Dedifferentiated amniotic fluid mesenchymal stem cell (primary cell): ENCODE results near the gene NCSTN.
A peak's percentile ranks its signal among the peaks of the same experiment; 100 is the strongest.
"Not testable (repeated sequence)": the region's sequence is repeated elsewhere in the genome, so short reads cannot be mapped to it uniquely, and the experiment has no call there.

Source experiments
- DNase-seq: peaks from one replicate; pipeline ENCODE4 v3.0.0-alpha.2; 2016; ENCODE audit errors: extremely low spot score

The NCSTN gene

DNA sequence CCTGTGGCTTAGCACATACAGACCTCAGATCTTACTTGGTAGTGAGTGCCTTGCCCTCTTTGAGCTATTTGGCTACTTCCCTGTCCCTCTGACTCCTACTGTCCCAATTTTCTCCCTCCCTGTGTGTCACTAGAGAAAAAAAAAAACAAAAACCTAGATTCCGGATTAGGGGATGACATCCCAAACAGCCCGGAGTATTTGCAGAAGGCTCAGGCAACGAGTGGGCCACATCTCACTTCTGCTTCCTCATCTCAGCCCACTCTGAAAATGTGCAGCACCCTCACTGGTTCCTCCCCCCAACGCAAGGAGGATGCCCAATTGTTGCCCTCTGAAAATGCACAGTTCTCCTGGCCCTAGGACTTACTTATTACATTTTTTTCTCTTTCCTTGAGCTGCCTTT is 28.6 kb downstream of the NCSTN start:
- no peak for DNase-seq

DNA sequence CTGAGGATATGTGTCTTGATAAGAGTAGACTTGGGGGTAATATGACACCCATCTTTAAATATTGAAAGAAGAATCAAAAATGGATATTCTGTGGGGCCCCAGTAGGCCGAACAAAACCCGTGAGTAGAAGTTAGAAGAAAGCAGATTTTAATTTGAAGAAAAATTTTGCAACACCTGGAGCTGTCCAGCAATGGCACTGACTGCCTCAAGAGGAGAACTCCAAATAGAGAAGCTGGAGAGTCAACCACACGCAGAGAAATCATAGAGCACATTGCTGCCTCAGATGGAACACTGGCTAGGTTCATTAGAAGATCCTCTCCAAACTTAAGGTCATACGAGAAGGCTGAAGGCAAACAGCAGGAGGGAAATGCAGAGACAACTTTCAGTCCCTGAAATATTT is 30.5 kb downstream of the NCSTN start:
- no peak for DNase-seq

DNA sequence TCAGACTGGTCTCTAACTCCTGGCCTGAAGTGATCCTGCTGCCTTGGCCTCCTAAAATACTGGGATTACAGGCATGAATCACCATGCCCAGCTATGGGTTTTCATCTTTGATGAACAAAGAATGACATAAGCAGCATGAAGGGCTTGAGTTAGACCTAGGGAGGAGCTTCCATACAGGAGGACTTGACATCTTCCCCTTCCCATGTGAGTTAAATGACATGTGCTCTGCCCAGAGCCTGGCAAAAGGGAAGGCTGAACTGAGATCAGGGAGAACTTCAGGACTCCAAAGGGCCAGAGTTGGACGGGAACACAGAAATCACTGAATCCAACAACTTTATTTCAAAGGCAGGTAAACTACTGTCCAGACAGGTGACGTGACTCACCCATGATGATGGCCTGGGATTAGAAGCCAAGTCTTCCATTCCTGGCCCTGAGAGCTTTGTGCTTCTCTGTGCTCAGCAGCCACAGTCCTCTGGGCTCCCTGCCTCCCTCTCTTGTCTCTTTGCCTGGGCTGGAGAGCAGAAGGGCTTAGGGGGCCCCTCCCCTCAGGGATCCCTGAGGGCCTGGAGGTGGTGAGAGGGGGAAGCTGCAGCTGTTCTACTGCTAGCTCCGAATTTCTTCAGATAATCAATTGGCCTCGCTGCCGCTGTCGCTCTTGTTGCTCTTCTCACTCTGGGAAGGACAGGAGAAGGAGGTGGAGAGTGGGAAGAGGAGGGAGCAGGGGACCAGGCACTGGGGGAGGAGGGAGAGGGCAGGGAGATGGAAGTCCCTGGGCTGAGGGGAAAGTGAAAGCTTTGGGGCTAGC is 31.3 kb downstream of the NCSTN start:
- no peak for DNase-seq

DNA sequence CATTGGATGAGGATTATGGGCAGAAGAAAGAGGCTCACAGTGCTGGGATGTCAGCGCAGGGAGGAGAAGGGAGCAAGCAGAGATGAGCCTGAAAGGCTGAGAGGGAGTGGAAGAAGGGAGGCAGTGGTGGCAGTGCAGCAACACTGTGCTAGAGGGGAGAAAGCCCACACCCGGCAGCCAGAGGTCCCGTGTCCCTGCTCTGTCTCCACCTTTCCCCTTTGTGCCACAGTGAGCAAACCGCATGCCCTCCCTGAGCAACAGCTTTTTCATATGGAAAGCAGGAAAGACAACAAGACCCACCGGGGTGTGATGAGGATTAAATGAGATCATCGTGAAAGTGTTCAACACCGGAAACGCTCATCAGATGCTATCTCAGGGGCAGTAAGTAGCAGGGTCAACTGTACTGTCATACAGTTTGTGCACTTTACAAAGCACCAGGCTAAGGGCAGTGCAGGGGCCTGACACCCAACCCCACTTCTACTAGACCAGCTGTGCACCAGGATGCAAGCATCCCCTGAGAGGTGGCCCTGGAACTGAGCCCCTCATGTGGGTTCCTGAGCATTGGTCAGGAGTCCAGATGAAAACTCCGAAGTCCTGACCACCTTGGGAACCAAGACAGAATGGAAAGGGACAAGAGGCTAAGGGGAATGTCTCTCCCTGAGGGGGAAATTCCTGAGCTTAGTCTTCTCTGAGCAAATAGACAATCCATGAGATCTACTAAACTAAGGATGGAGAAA is 32.8 kb downstream of the NCSTN start:
- no peak for DNase-seq

DNA sequence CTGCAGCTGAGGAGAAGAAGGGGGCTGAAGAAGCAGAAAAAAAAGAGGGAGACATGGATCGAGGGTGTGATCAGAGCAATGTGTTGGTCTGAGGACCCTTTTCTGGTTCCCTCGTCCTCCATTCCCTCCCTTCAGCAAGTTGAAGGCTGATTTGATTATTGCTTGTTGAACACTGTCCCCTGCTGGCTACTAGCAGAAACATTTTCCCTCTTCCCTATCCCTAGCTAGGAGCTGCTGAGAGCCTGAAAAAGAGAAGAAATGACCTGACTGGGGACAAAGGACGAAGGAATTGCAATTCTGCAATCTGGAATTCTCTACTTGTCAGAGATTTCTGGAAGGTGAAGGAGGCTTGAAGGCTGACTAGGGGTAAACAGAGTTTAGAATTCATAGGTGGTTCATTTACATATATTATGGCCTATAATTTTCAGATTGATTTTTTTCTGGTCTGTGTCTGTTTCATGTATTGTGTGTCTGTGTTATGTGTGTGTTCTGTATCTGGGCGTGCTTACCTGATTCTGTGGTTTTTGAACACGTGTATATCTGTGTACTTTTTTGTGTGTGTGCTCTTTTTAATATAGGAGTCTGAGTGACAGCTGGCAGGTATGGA is 33.4 kb downstream of the NCSTN start:
- peak; percentile 60 for DNase-seq

DNA sequence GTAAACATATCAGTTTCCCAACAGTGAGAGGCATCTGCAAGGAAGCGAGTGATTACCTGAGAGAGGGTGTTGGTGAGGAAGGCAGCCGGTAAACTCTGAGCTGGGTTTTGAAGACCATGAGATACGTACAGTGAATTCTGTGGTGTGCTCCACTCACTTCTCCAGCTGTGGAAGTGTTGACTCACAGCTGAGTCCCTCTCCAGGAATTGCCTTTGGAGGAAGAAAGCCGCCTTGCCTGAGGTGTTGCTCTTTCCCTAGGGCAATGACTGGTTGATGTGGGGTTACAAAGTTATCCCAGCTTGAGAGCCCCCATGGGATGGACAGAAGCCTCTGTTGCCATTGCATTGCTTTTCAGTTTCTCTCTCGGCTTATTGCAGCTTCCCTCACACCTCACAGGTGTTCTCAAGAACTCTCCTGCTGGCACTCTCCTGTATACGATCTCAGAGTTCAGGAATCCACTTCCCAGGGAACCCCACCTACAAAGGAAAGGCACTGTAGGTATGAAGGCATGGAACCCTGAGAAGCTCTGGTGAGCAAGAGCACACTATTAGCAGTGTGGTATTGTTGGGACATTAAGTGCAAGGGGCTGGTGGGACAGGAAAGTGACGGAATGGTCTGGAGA is 34.5 kb downstream of the NCSTN start:
- peak; percentile 18 for DNase-seq

DNA sequence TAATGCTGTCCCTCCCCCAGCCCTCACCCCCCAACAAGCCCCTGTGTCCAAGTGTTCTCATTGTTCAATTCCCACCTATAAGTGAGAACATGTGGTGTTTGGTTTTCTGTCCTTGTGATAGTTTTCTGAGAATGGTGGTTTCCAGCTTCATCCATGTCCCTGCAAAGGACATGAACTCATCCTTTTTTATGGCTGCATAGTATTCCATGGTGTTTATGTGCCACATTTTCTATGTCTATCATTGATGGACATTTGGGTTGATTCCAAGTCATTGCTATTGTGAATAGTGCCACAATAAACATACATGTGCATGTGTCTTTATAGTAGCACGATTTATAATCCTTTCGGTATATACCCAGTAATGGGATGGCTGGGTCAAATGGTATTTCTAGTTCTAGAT is 41.6 kb downstream of the NCSTN start:
- not testable (repeated sequence) for DNase-seq

DNA sequence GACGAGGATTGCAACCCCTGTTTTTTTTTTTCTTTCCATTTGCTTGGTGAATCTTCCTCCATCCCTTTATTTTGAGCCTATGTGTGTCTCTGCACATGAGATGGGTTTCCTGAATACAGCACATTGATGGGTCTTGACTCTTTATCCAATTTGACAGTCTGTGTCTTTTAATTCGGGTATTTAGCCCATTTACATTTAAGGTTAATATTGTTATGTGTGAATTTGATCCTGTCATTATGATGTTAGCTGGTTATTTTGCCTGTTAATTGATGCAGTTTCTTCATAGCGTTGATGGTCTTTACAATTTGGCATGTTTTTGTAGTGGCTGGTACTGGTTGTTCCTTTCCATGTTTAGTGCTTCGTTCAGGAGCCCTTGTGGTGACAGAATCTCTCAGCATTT is 45.2 kb downstream of the NCSTN start:
- DNase-seq: not testable (repeated sequence)

DNA sequence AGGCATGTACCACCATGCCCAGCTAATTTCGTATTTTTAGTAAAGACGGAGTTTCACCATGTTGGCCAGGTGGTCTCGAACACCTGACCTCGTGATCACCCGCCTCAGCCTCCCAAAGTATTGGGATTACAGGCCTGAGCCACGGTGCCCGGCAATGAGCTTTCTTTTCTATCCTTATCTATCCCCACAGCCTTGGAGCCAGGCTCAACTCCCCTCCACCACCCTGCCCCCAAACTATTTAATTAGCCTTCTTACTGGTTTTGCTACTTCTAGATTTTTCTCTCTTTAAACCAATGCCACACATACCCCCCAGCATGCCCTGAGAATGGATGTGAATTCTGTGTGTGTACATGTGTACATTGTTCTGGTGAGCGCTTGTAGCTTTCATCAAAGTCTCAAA is 51.5 kb downstream of the NCSTN start:
- DNase-seq: no peak

DNA sequence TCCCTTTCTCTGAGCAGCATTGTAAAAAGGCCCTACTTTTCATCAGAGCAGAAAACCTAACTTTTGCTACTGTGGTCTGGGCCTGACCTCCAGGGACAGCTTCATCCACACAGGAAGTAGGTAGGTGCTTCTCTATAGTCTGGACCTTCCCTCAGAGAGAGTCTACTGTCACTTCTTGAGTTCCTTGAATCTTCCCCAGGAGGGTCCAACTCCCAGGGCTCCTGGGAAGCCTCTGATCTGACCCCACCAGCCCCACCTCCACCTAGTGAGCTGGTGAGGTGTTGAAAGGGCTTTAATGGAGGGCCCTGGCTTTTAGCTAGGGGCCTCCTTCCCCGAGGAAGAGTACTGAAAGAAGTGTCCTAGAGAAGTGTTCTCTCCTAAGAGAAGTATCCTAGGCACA is 54.5 kb downstream of the NCSTN start:
- no peak for DNase-seq

DNA sequence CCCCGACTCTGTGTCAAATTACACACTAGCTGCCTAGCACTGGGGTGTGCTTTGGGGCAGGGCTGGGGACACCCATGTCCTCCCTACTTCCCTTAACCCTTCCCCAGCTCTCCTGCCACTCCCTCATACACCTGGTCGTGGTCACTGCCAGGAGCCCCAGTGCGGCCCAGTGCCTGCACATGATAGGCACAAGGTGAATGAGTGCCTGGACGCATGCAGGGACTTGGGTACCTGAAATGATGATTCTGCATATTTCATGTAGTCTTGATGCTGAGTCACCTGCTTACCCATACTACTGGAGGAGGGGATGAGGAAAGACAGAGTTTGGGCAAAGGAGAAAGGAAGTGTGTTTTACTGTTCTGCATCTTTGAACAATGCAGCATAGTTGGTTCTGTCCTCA is 55.6 kb downstream of the NCSTN start:
- no peak for DNase-seq

DNA sequence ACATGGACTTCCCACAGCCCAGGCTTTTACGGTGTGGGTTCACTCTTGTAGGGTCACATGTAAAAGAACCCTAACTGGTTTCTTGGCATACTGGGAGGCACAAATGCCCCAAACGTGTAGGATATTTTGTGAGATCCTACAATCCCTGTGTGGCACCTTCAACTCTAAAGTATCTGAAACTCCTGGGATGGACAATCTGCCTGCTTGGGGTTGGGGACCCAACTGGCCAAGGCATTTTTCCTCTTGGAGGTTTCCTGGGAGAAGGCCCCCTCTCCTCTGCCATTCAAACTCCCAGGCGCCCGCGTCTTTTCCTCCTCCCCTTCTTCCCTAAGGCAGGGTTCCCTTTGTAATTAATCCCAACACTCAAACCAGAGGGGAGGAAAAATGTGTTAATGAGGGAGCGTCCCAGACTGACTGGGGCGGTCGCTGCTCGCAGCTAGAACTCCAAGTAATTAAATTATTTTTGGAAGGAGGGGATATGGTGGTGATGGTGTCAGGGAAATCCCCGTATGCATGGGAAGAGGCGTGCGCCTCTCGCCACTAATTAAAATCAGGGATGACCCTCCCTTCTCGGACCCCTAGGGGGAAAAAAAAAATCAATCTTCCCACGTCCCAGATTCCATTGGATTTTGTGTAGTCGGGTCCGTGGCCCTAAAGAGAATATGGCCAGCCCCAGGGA is 56.5 kb downstream of the NCSTN start:
- DNase-seq: no peak

DNA sequence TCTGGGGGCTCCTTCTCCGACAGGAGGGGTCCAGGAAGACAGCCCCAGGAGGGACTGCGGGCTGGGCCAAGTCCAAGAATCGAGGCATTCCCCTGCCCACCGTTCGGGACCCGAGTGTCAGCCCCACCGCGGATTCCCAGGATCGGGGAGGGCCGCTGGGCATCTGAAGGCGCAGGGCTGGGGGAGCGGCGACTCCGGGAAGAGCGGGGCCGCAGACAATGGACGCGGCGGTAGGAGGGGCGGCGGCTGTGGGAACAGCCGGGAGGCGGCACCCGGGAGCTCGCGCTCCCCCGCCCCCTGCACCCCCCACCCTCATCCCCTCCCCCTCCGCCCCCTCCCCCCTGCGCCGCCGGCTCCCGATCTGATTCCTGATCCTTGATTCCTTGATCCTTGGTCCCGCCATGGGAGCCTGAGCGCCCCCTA is 57.1 kb downstream of the NCSTN start, which contains the start of gene VANGL2:
VANGL2 (plus strand) TSS at position 342 of the 423 bp plus-strand sequence. CDS start 15,274 bp downstream, outside the sequence.
- DNase-seq: peak; percentile 26

DNA sequence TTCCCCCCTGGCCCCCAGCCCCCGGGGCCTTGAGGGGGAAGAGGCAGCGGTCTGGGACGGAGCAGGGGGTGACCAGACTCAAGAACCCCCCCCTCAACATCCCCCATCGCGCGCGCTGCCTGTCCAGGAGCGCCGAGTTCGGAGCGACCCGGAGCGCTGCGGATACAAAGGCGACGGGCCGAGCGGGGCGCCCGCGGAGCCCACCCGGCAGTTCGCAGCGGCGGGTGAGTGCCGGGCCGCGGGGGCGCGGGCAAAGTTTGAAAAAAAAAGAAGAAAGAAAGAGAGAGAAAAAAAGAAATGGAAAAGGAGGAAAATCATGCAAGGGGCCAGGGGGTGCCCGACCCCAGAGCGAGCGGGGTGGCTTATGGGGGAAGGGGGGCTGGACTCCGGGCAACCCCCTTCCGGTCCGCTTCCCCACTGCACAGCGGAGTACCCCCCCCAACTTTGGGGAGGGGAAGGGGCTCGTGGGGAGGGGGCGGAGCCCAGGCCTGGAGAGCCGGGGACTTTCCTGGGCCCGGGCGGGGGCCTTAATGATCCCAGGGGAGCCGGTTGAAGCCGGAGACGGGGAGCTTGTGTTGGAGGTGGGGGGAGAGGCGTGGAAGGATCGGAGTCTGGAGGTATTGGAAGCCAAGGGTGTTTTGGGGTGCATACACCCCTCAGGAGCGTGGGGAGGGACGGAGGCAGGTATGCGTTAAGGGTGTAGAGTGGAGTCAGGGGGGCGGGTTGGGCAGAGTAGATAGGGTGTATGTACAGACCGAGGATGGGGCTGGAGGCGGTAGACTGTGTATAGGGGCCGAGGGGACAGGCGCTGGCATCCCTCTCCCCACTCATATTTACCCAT is 57.7 kb downstream of the NCSTN start:
- DNase-seq: no peak

DNA sequence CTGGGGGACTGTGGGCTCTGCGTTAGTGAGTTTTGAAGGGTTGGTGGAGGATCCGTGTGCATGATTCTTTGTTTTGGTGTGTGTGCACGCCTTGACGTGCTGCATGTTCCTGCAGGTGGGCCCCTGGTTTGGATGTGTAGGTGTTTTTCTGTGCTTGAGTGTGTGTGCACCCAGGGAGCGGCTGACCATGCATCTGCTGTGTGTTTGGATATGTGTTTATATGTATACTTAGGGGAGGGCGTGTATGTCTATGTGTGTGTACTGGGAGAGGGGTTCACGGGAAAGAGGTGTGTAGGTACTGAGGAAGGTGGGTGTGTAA is 58.3 kb downstream of the NCSTN start:
- no peak for DNase-seq

DNA sequence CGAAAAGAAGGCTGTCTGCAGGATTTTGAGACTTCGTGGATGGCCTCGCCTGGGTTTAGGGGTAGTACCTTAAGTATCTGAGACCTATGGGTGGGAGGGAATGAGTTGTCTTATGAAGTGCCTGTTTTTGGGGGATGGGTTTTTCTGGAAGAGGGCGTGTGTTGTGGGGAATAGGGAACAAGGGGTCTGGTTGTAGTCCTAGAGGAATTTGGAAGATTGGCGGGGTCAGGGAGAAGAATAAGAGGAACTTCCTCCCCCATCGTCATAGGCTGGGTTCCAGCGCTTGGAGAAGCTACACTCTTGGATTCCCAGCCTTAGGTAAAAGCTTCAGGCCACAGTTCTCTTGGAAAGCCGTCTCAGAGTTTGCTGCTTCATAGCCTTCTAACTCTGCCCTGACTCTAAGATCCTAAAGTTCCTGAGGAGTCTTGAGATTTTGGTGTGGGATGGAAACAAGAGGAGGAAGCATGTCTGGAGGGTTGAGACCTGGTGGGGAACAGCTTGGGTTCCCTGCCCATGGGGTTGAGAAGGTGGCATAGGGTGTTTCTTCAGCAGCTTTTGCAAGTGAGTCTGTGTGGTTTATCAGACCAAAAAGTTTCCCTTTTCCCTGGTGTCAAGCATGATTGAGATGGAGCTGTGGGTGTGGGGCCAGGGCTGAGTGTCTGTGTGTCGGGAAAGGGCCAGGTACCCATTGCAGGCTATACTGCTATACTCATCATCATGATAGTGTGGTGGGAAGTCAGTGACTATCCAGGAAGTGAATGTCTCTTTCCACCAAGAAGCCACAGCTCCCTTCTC is 59.0 kb downstream of the NCSTN start:
- DNase-seq: no peak

DNA sequence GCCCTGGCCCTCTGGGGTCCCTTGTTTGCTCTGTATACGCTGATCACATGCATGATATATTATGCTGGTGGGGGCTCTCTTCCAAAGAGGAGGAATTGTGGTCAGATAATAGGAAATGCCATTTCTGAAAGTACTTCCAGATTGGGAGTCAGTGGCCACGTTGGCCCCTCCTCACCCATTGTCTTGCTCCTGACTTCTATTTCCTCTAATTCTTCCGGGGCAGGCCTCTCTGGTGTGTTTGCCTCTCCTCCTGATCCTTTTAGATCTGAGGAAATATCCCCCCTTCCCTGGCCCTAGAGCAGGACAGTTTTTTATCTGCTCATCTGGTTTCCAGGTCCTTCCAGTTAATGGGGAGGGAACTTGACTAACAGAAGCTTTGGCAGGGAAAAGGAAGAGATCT is 60.1 kb downstream of the NCSTN start:
- DNase-seq: no peak

DNA sequence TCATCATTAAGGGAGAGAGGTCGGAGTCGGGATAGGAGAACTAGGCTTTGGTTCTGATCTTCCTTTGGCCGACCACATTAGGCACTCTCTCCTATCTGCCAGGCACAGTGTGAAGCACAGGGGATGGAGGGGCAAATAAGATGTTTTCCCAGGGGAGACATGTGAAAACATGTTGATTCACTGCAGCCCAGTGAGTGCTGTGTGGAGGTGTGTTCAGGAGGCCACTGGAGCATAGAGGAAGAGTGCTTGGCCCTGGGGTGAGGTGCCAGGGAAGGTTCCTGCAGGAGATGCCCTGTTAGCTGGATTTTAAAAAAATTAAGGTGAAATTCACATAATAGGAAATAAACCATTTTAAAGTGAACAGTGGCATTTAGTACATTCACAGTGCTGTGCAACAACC is 60.9 kb downstream of the NCSTN start:
- no peak for DNase-seq

DNA sequence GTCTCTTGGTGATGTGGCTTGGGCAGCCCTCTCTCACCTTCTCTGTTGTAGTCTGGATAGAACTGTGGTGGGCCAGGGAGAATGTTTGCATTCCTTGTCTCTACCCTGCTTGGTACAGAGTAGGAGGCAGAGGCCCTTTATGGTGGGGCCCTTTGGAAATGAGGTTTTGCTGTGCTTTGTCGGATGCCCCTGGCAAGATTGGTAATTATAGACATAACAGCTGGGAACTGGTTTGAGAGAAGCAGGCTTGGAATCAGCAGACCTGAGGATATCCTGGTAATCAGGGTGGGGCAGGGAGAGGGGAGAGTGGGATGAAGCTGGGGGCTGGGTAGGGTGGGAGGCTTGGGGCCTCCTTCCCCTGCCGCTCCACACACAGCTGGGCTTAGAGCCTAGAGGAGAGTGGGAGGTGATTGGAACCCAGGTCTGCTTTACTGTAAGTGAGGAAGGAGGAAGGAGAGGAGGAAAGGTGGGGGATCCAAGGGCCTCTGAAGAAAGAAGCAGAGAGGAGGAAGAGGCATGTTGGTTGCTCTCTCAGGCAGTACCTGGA is 62.2 kb downstream of the NCSTN start:
- no peak for DNase-seq
